GM23248 (cell line): ENCODE data around the gene CTNNBIP1. TPM values are rescaled to one million over a fixed set of nuclear protein-coding genes. Genes with fewer than 3 reads are reported as not detected.

Experiments
- DNase-seq: peaks from one replicate; pipeline ENCODE4 v3.0.0-alpha.2; 2015
- H2AFZ ChIP-seq: fragments of 200-600 bp; sonication (generic); 2 replicates; pipeline ENCODE4 v1.6.1; 2016; ENCODE audit warnings: antibody characterized with exemption
- H3F3A ChIP-seq: fragments of 200-600 bp; sonication (generic); 2 replicates; pipeline ENCODE4 v1.6.1; 2016; ENCODE audit warnings: mild to moderate bottlenecking, antibody characterized with exemption, mixed run types; ENCODE audit not compliant: insufficient read depth
- H3K27ac ChIP-seq: fragments of 200-600 bp; sonication (generic); 2 replicates; pipeline ENCODE4 v1.5.1; 2016; ENCODE audit warnings: mild to moderate bottlenecking
- H3K27me3 ChIP-seq: fragments of 200-600 bp; sonication (generic); replicated peaks from 2 replicates; pipeline ENCODE4 v1.6.1; 2016; ENCODE audit warnings: mild to moderate bottlenecking; ENCODE audit not compliant: insufficient read depth
- H3K36me3 ChIP-seq: fragments of 200-600 bp; sonication (generic); 2 replicates; pipeline ENCODE4 v1.6.1; 2016; ENCODE audit warnings: low read depth, mild to moderate bottlenecking
- H3K4me1 ChIP-seq: fragments of 200-600 bp; sonication (generic); 2 replicates; pipeline ENCODE4 v1.6.1; 2016; ENCODE audit warnings: mild to moderate bottlenecking; ENCODE audit not compliant: insufficient read depth
- H3K4me2 ChIP-seq: fragments of 200-600 bp; sonication (generic); one replicate; pipeline ENCODE4 v1.6.1; 2016; ENCODE audit warnings: mild to moderate bottlenecking; ENCODE audit not compliant: unreplicated experiment
- H3K4me3 ChIP-seq: fragments of 200-600 bp; sonication (generic); 2 replicates; pipeline ENCODE4 v1.5.1; 2016; ENCODE audit warnings: mild to moderate bottlenecking
- H3K79me2 ChIP-seq: fragments of 200-600 bp; sonication (generic); 2 replicates; pipeline ENCODE4 v1.6.1; 2016; ENCODE audit warnings: mild to moderate bottlenecking; ENCODE audit not compliant: insufficient read depth
- H3K9ac ChIP-seq: fragments of 200-600 bp; sonication (generic); 2 replicates; pipeline ENCODE4 v1.6.1; 2016; ENCODE audit warnings: mild to moderate bottlenecking
- H3K9me2 ChIP-seq: fragments of 200-600 bp; sonication (generic); 2 replicates; pipeline ENCODE4 v1.6.1; 2016; ENCODE audit warnings: mixed run types, mild to moderate bottlenecking, moderate library complexity; ENCODE audit not compliant: insufficient read depth
- H3K9me3 ChIP-seq: fragments of 200-600 bp; sonication (generic); one replicate; pipeline ENCODE4 v1.6.1; 2017; ENCODE audit warnings: low read depth
- H4K20me1 ChIP-seq: fragments of 200-600 bp; sonication (generic); 2 replicates; pipeline ENCODE4 v1.6.0; 2016; ENCODE audit not compliant: insufficient read depth
- EZH2 ChIP-seq: fragments of 200-600 bp; sonication (generic); IDR thresholded peaks from 2 replicates; pipeline ENCODE4 v1.6.1; 2018; ENCODE audit warnings: antibody characterized with exemption, mild to moderate bottlenecking; ENCODE audit not compliant: insufficient read depth, poor library complexity, severe bottlenecking
- EZH2phosphoT487 ChIP-seq: fragments of 200-600 bp; sonication (generic); IDR thresholded peaks from 2 replicates; pipeline ENCODE4 v1.6.1; 2018; ENCODE audit warnings: antibody characterized with exemption, moderate library complexity, mild to moderate bottlenecking, low read depth; ENCODE audit not compliant: insufficient read depth
- WGBS, 2 experiments: methylation state at CpG; one replicate each; pipeline ENCODE4 v1.1.6; 2015 to 2017; ENCODE audit warnings: low lambda C conversion rate in 2 of 2, low coverage in 1 of 2; ENCODE audit errors: missing lambda C conversion rate in 2 of 2; 5-methylcytosine and 5-hydroxymethylcytosine counted together
- in situ Hi-C: fragments of 300-500 bp; cut with MboI; formaldehyde crosslinking; loops from 2 replicates; pipeline ENCODE4 v1.15.0; 2020
- polyA plus RNA-seq: library from polyadenylated mRNA; unstranded; fragments of >200 nt; fragmentation: Nextera tagmentation; extraction: Ambion mirVana; gene quantifications from 2 replicates; pipeline ENCODE4 v1.2.1, GENCODE V29; 2016
- total RNA-seq: library from RNA; depleted of rRNA; stranded (reverse); fragments of >200 nt; shearing (Covaris generic); gene quantifications from 2 replicates; pipeline ENCODE4 v1.2.3, GENCODE V29; 2014

Gene CTNNBIP1
- total and polyA plus RNA-seq, 2 experiments from 2014 or later = 22.2 to 31.0 TPM

DNA sequence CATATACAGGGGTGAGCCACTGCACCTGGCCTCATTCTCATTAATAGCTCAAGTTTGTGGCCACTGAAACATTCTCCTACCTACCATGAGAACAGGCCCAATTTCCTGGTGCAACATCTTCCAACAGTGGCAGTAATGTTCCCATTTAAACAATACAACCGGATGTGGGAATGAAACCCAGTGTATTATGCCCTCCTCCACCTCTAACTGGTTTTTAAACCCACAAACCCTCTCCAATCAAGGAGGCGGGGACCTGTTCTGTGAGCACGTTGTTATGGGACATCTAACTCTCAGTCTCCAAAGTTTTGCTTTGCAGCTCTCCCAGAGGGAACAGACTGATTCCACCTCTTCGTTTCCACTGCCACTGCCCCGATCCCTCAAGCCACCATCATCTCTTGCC lies 2.6 kb downstream of the CTNNBIP1 start:
- no peak overlapping the region for H3K27ac ChIP-seq
- no peak overlapping the region for H2AFZ ChIP-seq
- no peaks in the 10 kb centered on the region for H3K9me3 ChIP-seq
- H3K4me2 ChIP-seq = no peak overlapping the region
- no peak for DNase-seq
- in situ Hi-C loops = no loop called here
- H3F3A ChIP-seq = peaks cover 9% of the 10 kb centered on the region; the same call in 1 of the 2 replicates
- no peaks in the 10 kb centered on the region for H3K36me3 ChIP-seq
- WGBS, 2 experiments = 81 to 85% methylated on average over 5 of the region's 5 CpGs
- TF ChIP-seq EZH2 (no peak), EZH2phosphoT487 (no peak)
- H3K4me1 ChIP-seq = peaks cover 13% of the 10 kb centered on the region
- H3K9ac ChIP-seq = no peak overlapping the region
- no peaks in the 10 kb centered on the region for H4K20me1 ChIP-seq
- no peaks in the 10 kb centered on the region for H3K79me2 ChIP-seq
- H3K4me3 ChIP-seq = no peak overlapping the region
- no peaks in the 10 kb centered on the region for H3K27me3 ChIP-seq
- H3K9me2 ChIP-seq = no peaks in the 10 kb centered on the region

DNA sequence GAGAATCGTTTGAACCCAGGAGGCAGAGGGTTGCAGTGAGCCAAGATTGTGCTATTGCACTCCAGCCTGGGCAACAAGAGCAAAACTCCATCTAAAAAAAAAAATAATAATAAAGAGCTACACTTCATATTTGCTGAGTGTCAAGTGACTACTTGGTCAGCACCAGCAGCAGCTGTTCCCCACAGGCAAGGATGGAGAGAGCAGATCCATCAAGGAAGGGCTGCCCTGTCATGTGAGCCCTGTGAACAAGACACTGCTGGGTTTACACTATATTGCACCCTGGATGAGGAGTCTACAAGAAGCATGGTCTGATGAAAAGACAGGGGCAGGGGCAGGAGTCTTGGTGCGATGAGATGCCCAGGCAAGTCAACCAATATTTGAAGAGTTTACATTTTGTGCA lies 3.6 kb downstream of the CTNNBIP1 start:
- Histone ChIP-seq H3K27me3 (no peaks in the 10 kb centered on the region), H3K9me2 (no peaks in the 10 kb centered on the region), H3K4me2 (no peak overlapping the region), H3K4me3 (no peak overlapping the region), H3K9ac (no peak overlapping the region), H3K79me2 (peaks cover 2% of the 10 kb centered on the region; the same call in 1 of the 2 replicates), H3K27ac (no peak overlapping the region), H2AFZ (no peak overlapping the region), H4K20me1 (no peaks in the 10 kb centered on the region), H3K36me3 (no peaks in the 10 kb centered on the region), H3F3A (peaks cover 9% of the 10 kb centered on the region; the same call in 1 of the 2 replicates), H3K4me1 (peaks cover 13% of the 10 kb centered on the region), H3K9me3 (no peaks in the 10 kb centered on the region)
- no peak for TF ChIP-seq EZH2phosphoT487
- TF ChIP-seq EZH2 = no peak
- DNase-seq = no peak
- 95 to 100% methylated on average over 2 of the region's 2 CpGs for WGBS, 2 experiments
- in situ Hi-C loops = no loop called here

DNA sequence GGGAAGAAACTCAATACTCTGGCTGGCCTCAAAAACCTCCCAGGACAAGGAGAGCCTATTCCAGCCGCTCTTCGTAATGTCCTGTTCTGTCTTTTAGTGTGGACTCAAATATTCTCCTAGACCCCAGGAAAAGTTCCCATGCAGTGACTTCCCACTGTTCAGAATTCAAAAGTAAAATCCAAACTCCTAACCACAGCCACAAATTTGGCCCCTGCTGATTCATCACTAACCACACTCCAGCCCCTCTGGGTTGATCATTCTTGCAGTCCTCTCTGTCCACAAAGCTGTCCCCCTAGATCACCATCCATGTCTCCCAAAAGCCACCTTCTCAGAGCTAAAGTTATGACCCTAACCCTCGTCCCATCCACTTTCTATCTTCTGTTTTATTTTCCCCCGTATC lies 5.1 kb downstream of the CTNNBIP1 start:
- Histone ChIP-seq H3K27me3 (no peaks in the 10 kb centered on the region), H3K36me3 (no peaks in the 10 kb centered on the region), H3K27ac (no peak overlapping the region), H3K9me2 (no peaks in the 10 kb centered on the region), H3F3A (no peaks in the 10 kb centered on the region), H3K4me2 (no peak overlapping the region), H4K20me1 (no peaks in the 10 kb centered on the region), H3K4me3 (no peak overlapping the region), H3K79me2 (peaks cover 7% of the 10 kb centered on the region; the same call in 1 of the 2 replicates), H3K9ac (no peak overlapping the region), H3K9me3 (no peaks in the 10 kb centered on the region), H2AFZ (no peak overlapping the region), H3K4me1 (peaks cover 9% of the 10 kb centered on the region; the same call in 1 of the 2 replicates)
- in situ Hi-C loops = no loop called here
- WGBS, 2 experiments = 80 to 85% methylated on average over 4 of the region's 4 CpGs
- peak; percentile 48 for DNase-seq
- TF ChIP-seq EZH2 = no peak
- no peak for TF ChIP-seq EZH2phosphoT487

DNA sequence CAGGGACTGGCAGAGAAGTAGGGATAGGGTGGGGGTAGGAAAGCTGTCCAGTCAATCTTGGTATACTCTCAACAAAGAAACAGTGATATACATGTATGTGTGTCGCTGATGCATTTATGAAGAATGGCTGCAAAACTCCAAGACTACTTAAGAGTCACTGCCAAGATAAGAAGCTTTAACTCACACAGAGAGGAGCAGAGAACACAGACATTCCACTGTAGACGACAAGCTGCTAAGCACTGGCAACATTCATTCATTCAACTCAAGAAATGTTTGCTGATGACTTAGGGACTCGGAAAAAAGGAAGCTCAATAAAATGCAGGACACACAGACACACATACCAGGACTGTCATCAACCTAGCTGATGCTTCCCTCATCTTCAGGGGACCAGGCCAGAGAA lies 5.5 kb downstream of the CTNNBIP1 start:
- 71 to 76% methylated on average over 3 of the region's 3 CpGs for WGBS, 2 experiments
- Histone ChIP-seq H3F3A (no peaks in the 10 kb centered on the region), H3K27me3 (no peaks in the 10 kb centered on the region), H3K9me3 (no peaks in the 10 kb centered on the region), H2AFZ (no peak overlapping the region), H3K27ac (no peak overlapping the region), H3K36me3 (no peaks in the 10 kb centered on the region), H3K9me2 (no peaks in the 10 kb centered on the region), H3K4me2 (no peak overlapping the region), H3K4me1 (peaks cover 9% of the 10 kb centered on the region; the same call in 1 of the 2 replicates), H3K9ac (no peak overlapping the region), H4K20me1 (no peaks in the 10 kb centered on the region), H3K79me2 (peaks cover 7% of the 10 kb centered on the region; the same call in 1 of the 2 replicates), H3K4me3 (no peak overlapping the region)
- TF ChIP-seq EZH2phosphoT487 = no peak
- TF ChIP-seq EZH2 = no peak
- peak; percentile 20 for DNase-seq
- in situ Hi-C loops = no loop called here
